Tibial artery (tissue), 4 donors: ENCODE data around the gene RRM1.
"Not testable (repeated sequence)": the region's sequence is repeated elsewhere in the genome, so short reads cannot be mapped to it uniquely, and the experiment has no call there.

ENCODE experiments used
- DNase-seq, 2 donors: peaks; one replicate each; pipeline ENCODE4 v3.0.0-alpha.2; 2019
- H3K27ac ChIP-seq, 2 donors: fragments of 200-600 bp; sonication (generic) in 1 of 2; 1 replicate in 1 of 2; 2 replicates in 1 of 2; pipeline ENCODE4 v1.5.1; 2018 to 2019; ENCODE audit warnings: mild to moderate bottlenecking in 1 of 2
- H3K27me3 ChIP-seq, 2 donors: fragments of 200-600 bp; sonication (generic) in 1 of 2; one replicate each; pipeline versions ENCODE4 v1.5.1 to v1.6.0; 2016 to 2019
- H3K36me3 ChIP-seq, 3 donors: fragments of 200-600 bp; sonication (generic) in 2 of 3; one replicate each; pipeline ENCODE4 v1.5.1; 2016 to 2019; ENCODE audit warnings: mild to moderate bottlenecking in 2 of 3
- H3K4me1 ChIP-seq, 4 donors: fragments of 200-600 bp; sonication (generic) in 2 of 4; 1 replicate in 3 of 4; 2 replicates in 1 of 4; pipeline ENCODE4 v1.5.1; 2016 to 2019
- H3K4me3 ChIP-seq, 2 donors: fragments of 200-600 bp; sonication (generic) in 1 of 2; 1 replicate in 1 of 2; 2 replicates in 1 of 2; pipeline ENCODE4 v1.5.1; 2018 to 2019; ENCODE audit warnings: mild to moderate bottlenecking in 2 of 2
- H3K9me3 ChIP-seq, 3 donors: fragments of 200-600 bp; sonication (generic) in 1 of 3; one replicate each; pipeline ENCODE4 v1.5.1; 2016 to 2019
- CTCF ChIP-seq, 2 experiments: fragments of 200-600 bp in 1 of 2; fragments of 450-650 bp in 1 of 2; IDR thresholded peaks; one replicate each; pipeline ENCODE4 v1.5.1; 2017 to 2019; ENCODE audit warnings: antibody characterized with exemption in 2 of 2, mild to moderate bottlenecking in 1 of 2, moderate library complexity in 1 of 2
- intact Hi-C: fragments of 100-400 bp; cut with DNase I; formaldehyde crosslinking; loops from one replicate; pipeline ENCODE4 v1.15.0; 2023; ENCODE audit warnings: low total_unique reads

The RRM1 gene

GRCh38 chr11:4094348-4095291 lies at the start of gene RRM1:
Gene RRM1, plus strand, starts transcription at chr11:4094799. Its CDS starts 214 bp downstream, at chr11:4095013.
- no peak for TF ChIP-seq CTCF (IDR thresholded peaks at IDR 0.05)

GRCh38 chr11:4044976-4045646 lies 49.5 kb upstream of the RRM1 start:
- no peak overlapping the region for H3K27ac ChIP-seq
- no peaks in the 10 kb centered on the region for H3K36me3 ChIP-seq
- H3K4me1 ChIP-seq: peaks cover 0 to 23% (median 14%) of the 10 kb centered on the region in 4 donors
- intact Hi-C loops: no loop called here
- H3K4me3 ChIP-seq: no peak overlapping the region
- H3K27me3 ChIP-seq: no peaks in the 10 kb centered on the region
- no peak for DNase-seq
- TF ChIP-seq CTCF (IDR thresholded peaks at IDR 0.05): no peak
- no peaks in the 10 kb centered on the region for H3K9me3 ChIP-seq

More at GRCh38 chr11:4094348-4095291, at the start of gene RRM1:
- H3K27ac ChIP-seq: peak within 1 kb of the TSS; percentile 85 to 86
- peaks cover 0 to 24% (median 11%) of the 10 kb centered on the region in 4 donors for H3K4me1 ChIP-seq
- DNase-seq: peak; percentile 95 to 97
- H3K4me3 ChIP-seq: peak within 1 kb of the TSS; percentile 65 to 68
- H3K27me3 ChIP-seq: no peaks in the 10 kb centered on the region
- peaks cover 0 to 28% (median 16%) of the 10 kb centered on the region in 3 donors for H3K36me3 ChIP-seq
- intact Hi-C loops: loop anchor here (5.0 kb wide), 1 partner anchor 252 kb away; the partner anchor contains the start of gene RHOG
- H3K9me3 ChIP-seq: no peaks in the 10 kb centered on the region

GRCh38 chr11:4048340-4048739 lies 46.3 kb upstream of the RRM1 start:
- no peak for TF ChIP-seq CTCF (IDR thresholded peaks at IDR 0.05)
- intact Hi-C loops: no loop called here
- Histone ChIP-seq H3K4me1 (peaks cover 0 to 19% (median 13%) of the 10 kb centered on the region in 4 donors), H3K27ac (no peak overlapping the region), H3K36me3 (no peaks in the 10 kb centered on the region), H3K9me3 (no peaks in the 10 kb centered on the region), H3K4me3 (no peak overlapping the region), H3K27me3 (no peaks in the 10 kb centered on the region)
- no peak for DNase-seq

- intact Hi-C loops: no loop called here
- Histone ChIP-seq H3K36me3 (no peaks in the 10 kb centered on the region), H3K27ac (no peak overlapping the region), H3K4me3 (no peak overlapping the region), H3K4me1 (peaks cover 0 to 15% (median 10%) of the 10 kb centered on the region in 4 donors), H3K9me3 (no peaks in the 10 kb centered on the region), H3K27me3 (no peaks in the 10 kb centered on the region)
- DNase-seq: no peak
- TF ChIP-seq CTCF (IDR thresholded peaks at IDR 0.05): no peak
These were observed 45.6 kb upstream of the RRM1 start for GRCh38 chr11:4049006-4049405.

- H3K4me1 ChIP-seq: peaks cover 0 to 4% (median 1%) of the 10 kb centered on the region in 4 donors
- no peak for DNase-seq
- no peak for TF ChIP-seq CTCF (IDR thresholded peaks at IDR 0.05)
- no peaks in the 10 kb centered on the region for H3K9me3 ChIP-seq
- H3K27ac ChIP-seq: no peak overlapping the region
- H3K27me3 ChIP-seq: no peaks in the 10 kb centered on the region
- intact Hi-C loops: no loop called here
- no peak overlapping the region for H3K4me3 ChIP-seq
- no peaks in the 10 kb centered on the region for H3K36me3 ChIP-seq
These were observed 44.5 kb upstream of the RRM1 start for GRCh38 chr11:4050138-4050537.

GRCh38 chr11:4053200-4053599 lies 41.4 kb upstream of the RRM1 start:
- H3K27ac ChIP-seq, H3K9me3 ChIP-seq, DNase-seq, H3K4me1 ChIP-seq, H3K4me3 ChIP-seq, intact Hi-C loops, H3K27me3 ChIP-seq: not testable (repeated sequence)
- peaks cover 6 to 19% (median 11%) of the 10 kb centered on the region in 3 donors for H3K36me3 ChIP-seq
